HEK293 (cell line): ENCODE results near the gene CYB5B.
A peak's percentile ranks its signal among the peaks of the same experiment; 100 is the strongest.

Experiments used
- CTCF ChIP-seq: fragments of 450-650 bp; formaldehyde crosslinking; IDR thresholded peaks from 2 replicates; pipeline ENCODE4 v1.5.1; 2016; ENCODE audit warnings: missing biosample characterization, missing genetic modification characterization
- MEIS1 ChIP-seq: sonication (generic); formaldehyde crosslinking; IDR thresholded peaks from 2 replicates; pipeline ENCODE4 v1.8.1; 2022; ENCODE audit warnings: missing genetic modification reagents, mild to moderate bottlenecking, borderline replicate concordance
- YY1 ChIP-seq: fragments of 450-650 bp; formaldehyde crosslinking; IDR thresholded peaks from 2 replicates; pipeline ENCODE4 v1.5.1; 2018; ENCODE audit warnings: missing biosample characterization, missing genetic modification characterization
- ZEB2 ChIP-seq: fragments of 450-650 bp; formaldehyde crosslinking; IDR thresholded peaks from 2 replicates; pipeline ENCODE4 v1.5.1; 2016; ENCODE audit warnings: missing biosample characterization, missing genetic modification characterization
- ZFP3 ChIP-seq: fragments of 450-650 bp; formaldehyde crosslinking; IDR thresholded peaks from 2 replicates; pipeline ENCODE4 v1.5.1; 2016; ENCODE audit warnings: low read depth, missing biosample characterization, missing genetic modification characterization
- ZNF133 ChIP-seq: fragments of 450-650 bp; formaldehyde crosslinking; IDR thresholded peaks from 2 replicates; pipeline ENCODE4 v1.5.1; 2016; ENCODE audit warnings: missing biosample characterization, missing genetic modification characterization
- ZNF776 ChIP-seq: fragments of 450-650 bp; formaldehyde crosslinking; IDR thresholded peaks from 2 replicates; pipeline ENCODE4 v1.5.0; 2017; ENCODE audit warnings: missing biosample characterization, missing genetic modification characterization, borderline replicate concordance
- ZNF777 ChIP-seq: fragments of 450-650 bp; formaldehyde crosslinking; IDR thresholded peaks from 2 replicates; pipeline ENCODE4 v1.5.1; 2017; ENCODE audit warnings: missing biosample characterization, missing genetic modification characterization, borderline replicate concordance
- TF ChIP-seq, protein P1 (sequence below): fragments of 450-650 bp; formaldehyde crosslinking; IDR thresholded peaks from 2 replicates; pipeline ENCODE4 v1.5.1; 2016; ENCODE audit warnings: missing biosample characterization, missing genetic modification characterization
- TF ChIP-seq, protein P2 (sequence below): fragments of 450-650 bp; formaldehyde crosslinking; IDR thresholded peaks from 2 replicates; pipeline ENCODE4 v1.5.1; 2016; ENCODE audit warnings: missing biosample characterization, missing genetic modification characterization, low read depth

- TF ChIP-seq CTCF (tag by site-specific recombination) (peak; percentile 82), ZEB2 (no peak), ZNF133 (tag by site-specific recombination) (no peak), YY1 (no peak), ZNF777 (tag by site-specific recombination) (no peak), MEIS1 (no peak), ZFP3 (tag by site-specific recombination) (no peak), ZNF776 (tag by site-specific recombination) (no peak)
- TF ChIP-seq, protein P1, sequence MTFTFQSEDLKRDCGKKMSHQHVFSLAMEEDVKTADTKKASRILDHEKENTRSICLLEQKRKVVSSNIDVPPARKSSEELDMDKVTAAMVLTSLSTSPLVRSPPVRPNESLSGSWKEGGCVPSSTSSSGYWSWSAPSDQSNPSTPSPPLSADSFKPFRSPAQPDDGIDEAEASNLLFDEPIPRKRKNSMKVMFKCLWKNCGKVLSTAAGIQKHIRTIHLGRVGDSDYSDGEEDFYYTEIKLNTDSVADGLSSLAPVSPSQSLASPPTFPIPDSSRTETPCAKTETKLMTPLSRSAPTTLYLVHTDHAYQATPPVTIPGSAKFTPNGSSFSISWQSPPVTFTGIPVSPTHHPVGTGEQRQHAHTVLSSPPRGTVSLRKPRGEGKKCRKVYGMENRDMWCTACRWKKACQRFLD = no peak
- TF ChIP-seq, protein P2, sequence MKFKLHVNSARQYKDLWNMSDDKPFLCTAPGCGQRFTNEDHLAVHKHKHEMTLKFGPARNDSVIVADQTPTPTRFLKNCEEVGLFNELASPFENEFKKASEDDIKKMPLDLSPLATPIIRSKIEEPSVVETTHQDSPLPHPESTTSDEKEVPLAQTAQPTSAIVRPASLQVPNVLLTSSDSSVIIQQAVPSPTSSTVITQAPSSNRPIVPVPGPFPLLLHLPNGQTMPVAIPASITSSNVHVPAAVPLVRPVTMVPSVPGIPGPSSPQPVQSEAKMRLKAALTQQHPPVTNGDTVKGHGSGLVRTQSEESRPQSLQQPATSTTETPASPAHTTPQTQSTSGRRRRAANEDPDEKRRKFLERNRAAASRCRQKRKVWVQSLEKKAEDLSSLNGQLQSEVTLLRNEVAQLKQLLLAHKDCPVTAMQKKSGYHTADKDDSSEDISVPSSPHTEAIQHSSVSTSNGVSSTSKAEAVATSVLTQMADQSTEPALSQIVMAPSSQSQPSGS (tag by site-specific recombination) = no peak
These were observed 26.4 kb upstream of the CYB5B start for GRCh38 chr16:69397821-69398521.
